Measurements from ENCODE around the gene MCHR1.
"Not testable (repeated sequence)": the region's sequence is repeated elsewhere in the genome, so short reads cannot be mapped to it uniquely, and the experiment has no call there.

- TF ChIP-seq CTCF (IDR thresholded peaks at IDR 0.05 in 2 of 3, conservative IDR thresholded peaks at IDR 0.05 in 1 of 3; ENCODE audit: borderline replicate concordance in 1 of 3, insufficient read depth in 1 of 3, low read depth in 2 of 3, low read length in 2 of 3); RAD21 (IDR thresholded peaks at IDR 0.05; ENCODE audit: low read depth); POLR2A (IDR thresholded peaks at IDR 0.05; ENCODE audit: borderline replicate concordance, extremely low read depth, insufficient read depth, insufficient read length); POLR2AphosphoS5 (IDR thresholded peaks at IDR 0.05; ENCODE audit: low read depth, low read length); ATF3 (IDR thresholded peaks at IDR 0.05); TCF7L2 (IDR thresholded peaks at IDR 0.05; ENCODE audit: borderline replicate concordance, extremely low read depth, insufficient read depth, insufficient read length); EZH2 (IDR thresholded peaks at IDR 0.05); EZH2phosphoT487 (IDR thresholded peaks at IDR 0.05; ENCODE audit: borderline replicate concordance); CEBPB (IDR thresholded peaks at IDR 0.05; ENCODE audit: low read depth): not testable (repeated sequence)
These were observed 22.6 kb upstream of the MCHR1 start for GRCh38 chr22:40656651-40657050.
